H1 (cell line): Measurements from ENCODE around the gene GULP1. TPM values are rescaled to one million over a fixed set of nuclear protein-coding genes. Genes with fewer than 3 reads are reported as not detected.

ENCODE experiments used
- CTCF ChIA-PET: fragments of 300-600 bp; sonication (Branson Sonifier 250); formaldehyde crosslinking; loops from one replicate; lab custom pipeline; 2021; ENCODE audit not compliant: partially characterized antibody; lab: Charles Lee
- POLR2A ChIA-PET: fragments of 300-600 bp; sonication (Branson Sonifier 250); formaldehyde crosslinking; loops from one replicate; lab custom pipeline; 2021; ENCODE audit warnings: inconsistent platforms; ENCODE audit not compliant: partially characterized antibody; lab: Charles Lee
- DNase-seq, 2 experiments: peaks; one replicate each; pipeline versions ENCODE4 v3.0.0 to v3.0.0-alpha.2; 2010 to 2022; ENCODE audit warnings: low spot score in 2 of 2, low read depth in 1 of 2, mixed read lengths in 1 of 2
- FAIRE-seq: peaks from 2 replicates; lab custom pipeline; 2011; peaks lifted over from hg19 to GRCh38; lab: Jason Lieb, UNC
- H2AFZ ChIP-seq: 2 replicates; pipeline ENCODE4 v1.8.1; 2012; ENCODE audit warnings: low read length, inconsistent platforms
- H2AK5ac ChIP-seq: 2 replicates; pipeline ENCODE4 v1.6.1; 2013; ENCODE audit warnings: low read depth, low read length
- H2BK120ac ChIP-seq: replicated peaks from 2 replicates; pipeline ENCODE3; 2013; ENCODE audit warnings: low read depth, low read length, inconsistent platforms
- H2BK12ac ChIP-seq: 2 replicates; pipeline ENCODE4 v1.6.1; 2013; ENCODE audit warnings: low read depth, low read length
- H2BK15ac ChIP-seq: 2 replicates; pipeline ENCODE4 v1.6.1; 2013; ENCODE audit warnings: low read length
- H2BK20ac ChIP-seq: 2 replicates; pipeline ENCODE4 v1.6.1; 2013; ENCODE audit warnings: low read length
- H2BK5ac ChIP-seq: 2 replicates; pipeline ENCODE4 v1.6.1; 2013; ENCODE audit warnings: low read depth, low read length
- H3K14ac ChIP-seq: 2 replicates; pipeline ENCODE4 v1.6.1; 2013; ENCODE audit warnings: inconsistent platforms; ENCODE audit not compliant: insufficient read length
- H3K18ac ChIP-seq: 2 replicates; pipeline ENCODE4 v1.6.1; 2013; ENCODE audit warnings: low read length; ENCODE audit errors: extremely low read depth
- H3K23ac ChIP-seq: 2 replicates; pipeline ENCODE4 v1.6.1; 2013; ENCODE audit warnings: inconsistent platforms; ENCODE audit not compliant: insufficient read length
- H3K23me2 ChIP-seq: 2 replicates; pipeline ENCODE4 v1.6.1; 2013; ENCODE audit warnings: low read depth, low read length
- H3K27ac ChIP-seq: 2 replicates; pipeline ENCODE4 v1.6.1; 2011; ENCODE audit warnings: low read depth, low read length, inconsistent platforms
- H3K27me3 ChIP-seq, 4 experiments: replicated peaks in 1 of 4; 1 replicate in 1 of 4; 2 replicates in 3 of 4; pipeline versions ENCODE4 v1.6.1 to v1.8.1; 2011 to 2013; ENCODE audit warnings: low read length in 3 of 4, mild to moderate bottlenecking in 3 of 4, inconsistent platforms in 2 of 4, mixed read lengths in 2 of 4, moderate library complexity in 1 of 4; ENCODE audit not compliant: control insufficient read depth in 3 of 4, insufficient read depth in 3 of 4; ENCODE audit errors: extremely low read depth in 1 of 4
- H3K36me3 ChIP-seq, 4 experiments: 2 replicates each; pipeline versions ENCODE4 v1.6.1 to v1.8.1; 2011 to 2013; ENCODE audit warnings: mild to moderate bottlenecking in 4 of 4, low read length in 3 of 4, moderate library complexity in 2 of 4, control low read depth in 1 of 4, inconsistent platforms in 1 of 4; ENCODE audit not compliant: insufficient read depth in 4 of 4, control insufficient read depth in 2 of 4
- H3K4ac ChIP-seq: replicated peaks from 2 replicates; pipeline ENCODE3; 2013; ENCODE audit warnings: low read length, low read depth, mixed read lengths, inconsistent platforms; ENCODE audit not compliant: insufficient read length
- H3K4me1 ChIP-seq, 4 experiments: replicated peaks in 1 of 4; 1 replicate in 1 of 4; 2 replicates in 3 of 4; pipeline versions ENCODE4 v1.6.1 to v1.8.1; 2011 to 2013; ENCODE audit warnings: low read length in 3 of 4, inconsistent platforms in 2 of 4, mixed read lengths in 1 of 4; ENCODE audit not compliant: insufficient read depth in 4 of 4, control insufficient read depth in 3 of 4
- H3K4me2 ChIP-seq, 2 experiments: 2 replicates each; pipeline versions ENCODE4 v1.6.1 to v1.8.1; 2011 to 2013; ENCODE audit warnings: low read depth in 2 of 2, low read length in 2 of 2, control low read depth in 1 of 2, inconsistent platforms in 1 of 2, mild to moderate bottlenecking in 1 of 2; ENCODE audit not compliant: insufficient read depth in 1 of 2
- H3K4me3 ChIP-seq, 4 experiments: fragments of 200-600, 300-600 bp in 1 of 4; sonication (generic), shearing (Covaris generic), sonication (Bioruptor Twin) in 1 of 4; 2 replicates each; pipeline versions ENCODE4 v1.5.1 to v1.8.1; 2011 to 2016; ENCODE audit warnings: low read length in 4 of 4, low read depth in 3 of 4, control low read depth in 2 of 4, inconsistent platforms in 2 of 4, mild to moderate bottlenecking in 2 of 4, mixed read lengths in 1 of 4, moderate library complexity in 1 of 4; ENCODE audit not compliant: insufficient read depth in 2 of 4; ENCODE audit errors: extremely low read depth in 1 of 4
- H3K56ac ChIP-seq: replicated peaks from 2 replicates; pipeline ENCODE3; 2013; ENCODE audit warnings: low read depth, mild to moderate bottlenecking, mixed read lengths, low read length, inconsistent platforms; ENCODE audit not compliant: insufficient read length
- H3K79me1 ChIP-seq: 2 replicates; pipeline ENCODE4 v1.6.1; 2013; ENCODE audit warnings: low read depth, low read length, control low read depth
- H3K79me2 ChIP-seq, 2 experiments: 2 replicates each; pipeline versions ENCODE4 v1.6.1 to v1.8.1; 2012 to 2013; ENCODE audit warnings: low read length in 2 of 2, mild to moderate bottlenecking in 2 of 2, inconsistent platforms in 1 of 2; ENCODE audit not compliant: insufficient read depth in 2 of 2, control insufficient read depth in 1 of 2
- H3K9ac ChIP-seq, 4 experiments: replicated peaks in 1 of 4; 1 replicate in 1 of 4; 2 replicates in 3 of 4; pipeline versions ENCODE4 v1.6.1 to v1.8.1; 2011 to 2013; ENCODE audit warnings: low read depth in 3 of 4, low read length in 3 of 4, control low read depth in 2 of 4, mild to moderate bottlenecking in 2 of 4, moderate library complexity in 2 of 4, inconsistent platforms in 1 of 4; ENCODE audit errors: extremely low read depth in 1 of 4
- H3K9me3 ChIP-seq, 2 experiments: 2 replicates each; pipeline versions ENCODE4 v1.6.1 to v1.8.1; 2012 to 2013; ENCODE audit warnings: mild to moderate bottlenecking in 2 of 2, moderate library complexity in 2 of 2, control low read depth in 1 of 2, inconsistent platforms in 1 of 2, low read depth in 1 of 2, low read length in 1 of 2, mixed read lengths in 1 of 2; ENCODE audit not compliant: insufficient read depth in 2 of 2
- H4K20me1 ChIP-seq, 2 experiments: replicated peaks in 1 of 2; 2 replicates each; pipeline versions ENCODE3 to v1.8.1; 2011 to 2013; ENCODE audit warnings: inconsistent platforms in 2 of 2, low read length in 2 of 2, mild to moderate bottlenecking in 1 of 2; ENCODE audit not compliant: insufficient read depth in 2 of 2, control insufficient read depth in 1 of 2
- H4K5ac ChIP-seq: 2 replicates; pipeline ENCODE4 v1.6.1; 2013; ENCODE audit warnings: low read length, low read depth, mixed read lengths, inconsistent platforms; ENCODE audit not compliant: insufficient read length
- H4K8ac ChIP-seq: 2 replicates; pipeline ENCODE4 v1.8.0; 2013; ENCODE audit warnings: mild to moderate bottlenecking, moderate library complexity, low read length, inconsistent platforms; ENCODE audit not compliant: insufficient read depth; ENCODE audit errors: extremely low read depth
- H4K91ac ChIP-seq: replicated peaks from 2 replicates; pipeline ENCODE3; 2013; ENCODE audit warnings: low read length, mixed read lengths, inconsistent platforms; ENCODE audit not compliant: insufficient read length
- CHD1 ChIP-seq: IDR thresholded peaks from 2 replicates; pipeline ENCODE4 v1.6.1; 2012; ENCODE audit warnings: low read depth, low read length, improper control_type of control experiment
- EP300 ChIP-seq, 2 experiments: IDR thresholded peaks; 1 replicate in 1 of 2; 2 replicates in 1 of 2; pipeline ENCODE4 v1.6.1; 2011 to 2012; ENCODE audit warnings: low read depth in 2 of 2, low read length in 2 of 2, mild to moderate bottlenecking in 2 of 2, borderline replicate concordance in 1 of 2, inconsistent platforms in 1 of 2, moderate library complexity in 1 of 2
- MAFK ChIP-seq: IDR thresholded peaks from 2 replicates; pipeline ENCODE4 v1.6.1; 2012; ENCODE audit warnings: low read depth, mild to moderate bottlenecking, improper control_type of control experiment, low read length
- PHF8 ChIP-seq: fragments of 200-600 bp; sonication (generic); conservative IDR thresholded peaks from 2 replicates; pipeline ENCODE4 v1.7.1; 2012; ENCODE audit warnings: low read depth, mild to moderate bottlenecking, inconsistent platforms, low read length, moderate library complexity
- POU5F1 ChIP-seq: IDR thresholded peaks from 2 replicates; pipeline ENCODE4 v1.6.1; 2011; ENCODE audit warnings: low read depth, mild to moderate bottlenecking, low read length, moderate library complexity
- RNF2 ChIP-seq: fragments of 200-900, 300-1000 bp; sonication (generic); IDR thresholded peaks from 2 replicates; pipeline ENCODE4 v1.7.1; 2016; ENCODE audit warnings: borderline replicate concordance, low read depth, mild to moderate bottlenecking, antibody characterized with exemption, low read length; ENCODE audit not compliant: poor library complexity, severe bottlenecking; ENCODE audit errors: missing control alignments
- WGBS, 2 experiments: shearing (Covaris generic) in 1 of 2; methylation state at CpG; one replicate each; pipeline versions ENCODE4 v1.1.6 to v1.1.7; 2013 to 2015; ENCODE audit warnings: low lambda C conversion rate in 2 of 2, mixed read lengths in 2 of 2, inconsistent platforms in 1 of 2, low coverage in 1 of 2, missing lambda C conversion rate in 1 of 2; ENCODE audit not compliant: insufficient replicate concordance in 2 of 2, insufficient coverage in 1 of 2, insufficient read length in 1 of 2; ENCODE audit errors: extremely low coverage in 1 of 2, missing lambda C conversion rate in 1 of 2; 5-methylcytosine and 5-hydroxymethylcytosine counted together
- polyA plus RNA-seq, 7 experiments: library from polyadenylated mRNA; depleted of rRNA in 3 of 7; stranded (reverse) in 5 of 7; unstranded in 2 of 7; fragments of >200 nt in 5 of 7; fragments of 200-250 nt in 2 of 7; gene quantifications; 1 replicate in 5 of 7; 2 replicates in 1 of 7; 4 replicates in 1 of 7; pipeline versions ENCODE4 v1.2.1 to v1.2.3, GENCODE V29; 2011 to 2013; ENCODE audit warnings: missing spikeins in 2 of 7, mixed read lengths in 2 of 7
- total RNA-seq: library from RNA; stranded (reverse); fragmentation: NEBNext Ultra II Directional; extraction: Animal tissue kit (Norgen Biotek cat#: 25700); gene quantifications from 2 replicates; pipeline ENCODE4 v1.2.1, GENCODE V29; 2021
- TF ChIP-seq, protein P1 (sequence below): IDR thresholded peaks from 2 replicates; pipeline ENCODE4 v1.6.1; 2011; ENCODE audit warnings: low read depth, mild to moderate bottlenecking, low read length; ENCODE audit not compliant: insufficient read depth

GULP1 gene
- total and polyA plus RNA-seq, 2 of the 8 experiments (the other 6 are each of a cell fraction or from before 2014, with no cell fraction given), result 69.7 to 139 TPM

DNA sequence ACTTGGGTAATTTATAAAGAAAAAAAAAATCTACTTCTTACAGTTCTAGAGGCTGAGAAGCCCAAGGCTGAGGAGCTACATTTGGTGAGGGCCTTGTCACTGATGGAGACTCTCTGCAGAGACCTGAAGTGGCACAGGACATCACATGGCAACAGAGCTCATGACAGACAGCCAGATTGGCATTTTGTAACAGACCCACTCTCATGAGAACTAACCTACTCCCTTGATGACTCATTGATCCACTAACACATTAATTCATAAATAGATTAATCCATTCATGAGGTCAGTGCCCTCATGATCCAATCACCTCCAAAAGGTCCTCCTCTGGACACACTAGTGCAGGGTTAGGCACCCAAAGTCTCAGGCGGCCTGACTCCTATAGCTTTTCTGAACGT lies 318.4 kb downstream of the GULP1 start:
- H3K27ac ChIP-seq, result no peak overlapping the region

More for the DNA sequence above, 318.4 kb downstream of the GULP1 start:
- no peak overlapping the region for H3K23ac ChIP-seq
- H3K4me1 ChIP-seq, result no peaks in the 10 kb centered on the region
- 81% methylated on average over 2 of the region's 2 CpGs; no CpG with 5 or more reads in 1 of the 2 experiments for whole genome bisulfite sequencing, 2 experiments
- no peaks in the 10 kb centered on the region for H3K36me3 ChIP-seq
- POLR2A ChIA-PET, result no interaction called here
- no peak overlapping the region for H3K56ac ChIP-seq
- no peak overlapping the region for H4K5ac ChIP-seq
- H2BK5ac ChIP-seq, result no peak overlapping the region
- CTCF ChIA-PET, result interaction anchor here (0.7 kb wide), 1 partner anchor 518 kb away, joined by 3 read pairs; no protein-coding TSS in a partner anchor
- no peaks in the 10 kb centered on the region for H4K20me1 ChIP-seq
- no peak overlapping the region for H3K4me2 ChIP-seq
- no peaks in the 10 kb centered on the region for H3K79me1 ChIP-seq
- TF ChIP-seq RNF2 (no peak), PHF8 (no peak), POU5F1 (no peak), CHD1 (no peak), MAFK (no peak), EP300 (IDR thresholded peaks at IDR 0.05; ENCODE audit: borderline replicate concordance in 1 of 2, low read depth in 2 of 2, low read length in 2 of 2) (no peak)
- TF ChIP-seq, protein P1, sequence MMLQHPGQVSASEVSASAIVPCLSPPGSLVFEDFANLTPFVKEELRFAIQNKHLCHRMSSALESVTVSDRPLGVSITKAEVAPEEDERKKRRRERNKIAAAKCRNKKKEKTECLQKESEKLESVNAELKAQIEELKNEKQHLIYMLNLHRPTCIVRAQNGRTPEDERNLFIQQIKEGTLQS, result no peak
- H2AK5ac ChIP-seq, result no peak overlapping the region
- no peak overlapping the region for H3K4ac ChIP-seq
- H4K8ac ChIP-seq, result no peak overlapping the region
- H3K9ac ChIP-seq, result no peak overlapping the region
- H3K9me3 ChIP-seq, result 0 out of 4 replicates have a peak, but pooled peaks cover 0 to 2% of the 10 kb centered on the region in 2 experiments
- no peak overlapping the region for H3K4me3 ChIP-seq
- no peak overlapping the region for H2BK20ac ChIP-seq
- H2BK120ac ChIP-seq, result no peak overlapping the region
- no peaks in the 10 kb centered on the region for H3K79me2 ChIP-seq
- no peak for FAIRE-seq
- H2AFZ ChIP-seq, result no peak overlapping the region
- no peak overlapping the region for H2BK15ac ChIP-seq
- H2BK12ac ChIP-seq, result no peak overlapping the region
- H3K27me3 ChIP-seq, result no peaks in the 10 kb centered on the region
- DNase-seq, result no peak
- no peak overlapping the region for H3K18ac ChIP-seq
- no peaks in the 10 kb centered on the region; the same call in 1 of the 2 replicates for H3K23me2 ChIP-seq
- no peak overlapping the region for H3K14ac ChIP-seq
- no peak overlapping the region for H4K91ac ChIP-seq
